Adrenal gland (tissue), 12 donors: ENCODE results near the gene CFP. TPM values are rescaled to one million over a fixed set of nuclear protein-coding genes. Genes with fewer than 3 reads are reported as not detected.

Source experiments
- DNase-seq, 7 donors: peaks; one replicate each; pipeline ENCODE4 v3.0.0-alpha.2; 2019 to 2020
- H3K27ac ChIP-seq, 5 donors: fragments of 200-600 bp; sonication (generic) in 4 of 5; 1 replicate in 3 of 5; 2 replicates in 2 of 5; pipeline versions ENCODE4 v1.5.1 to v1.8.0; 2016 to 2020; ENCODE audit warnings: mild to moderate bottlenecking in 1 of 5
- H3K27me3 ChIP-seq: fragments of 200-600 bp; 2 replicates; pipeline ENCODE4 v1.8.0; 2021
- H3K36me3 ChIP-seq, 2 donors: fragments of 200-600 bp; replicated peaks in 1 of 2; 1 replicate in 1 of 2; 2 replicates in 1 of 2; pipeline versions ENCODE4 v1.5.1 to v1.8.0; 2018 to 2022
- H3K4me1 ChIP-seq, 2 donors: fragments of 200-600 bp; replicated peaks in 1 of 2; 1 replicate in 1 of 2; 2 replicates in 1 of 2; pipeline versions ENCODE4 v1.5.1 to v1.8.0; 2018 to 2021
- H3K4me3 ChIP-seq, 4 donors: fragments of 200-600 bp; sonication (generic) in 3 of 4; one replicate each; pipeline ENCODE4 v1.5.1; 2016 to 2018
- H3K9me3 ChIP-seq, 3 donors: fragments of 200-600 bp; sonication (generic) in 1 of 3; replicated peaks in 1 of 3; 1 replicate in 2 of 3; 2 replicates in 1 of 3; pipeline versions ENCODE4 v1.5.1 to v1.8.0; 2016 to 2021
- CTCF ChIP-seq, 6 experiments: fragments of 450-650 bp in 4 of 6; fragments of 200-600 bp in 2 of 6; sonication (generic) in 1 of 6; IDR thresholded peaks; 1 replicate in 5 of 6; 2 replicates in 1 of 6; pipeline versions ENCODE4 v1.5.1 to v1.8.0; 2016 to 2021; ENCODE audit warnings: antibody characterized with exemption in 6 of 6, mild to moderate bottlenecking in 2 of 6, moderate library complexity in 1 of 6
- POLR2A ChIP-seq, 2 donors: fragments of 450-650 bp; IDR thresholded peaks; one replicate each; pipeline ENCODE4 v1.6.1; 2017; ENCODE audit warnings: antibody characterized with exemption in 2 of 2, mild to moderate bottlenecking in 2 of 2, moderate library complexity in 1 of 2
- WGBS, 4 donors: extraction: QIAGEN DNeasy Blood & Tissue Kit in 2 of 4; methylation state at CpG; one replicate each; pipeline versions ENCODE4 v1.1.5 to v1.1.7; 2013 to 2017; 5-methylcytosine and 5-hydroxymethylcytosine counted together
- intact Hi-C, 2 donors: fragments of 100-400 bp; cut with DNase I; formaldehyde crosslinking; loops; one replicate each; pipeline versions ENCODE4 v1.14.1 to v1.15.0; 2022 to 2023
- microRNA-seq, 3 donors: library from miRNA; unstranded; fragments of <30 nt; microRNA quantifications; one replicate each; pipeline ENCODE4, GENCODE V29; 2017 to 2020
- polyA plus RNA-seq, 3 donors: library from polyadenylated mRNA; stranded (reverse); fragments of 200-250 nt in 2 of 3; fragments of 350-450 nt in 1 of 3; fragmentation: Illumina TruSeq in 1 of 3; extraction: RNeasy Lipid Tissue Mini Kit (QIAGEN cat#74804) in 1 of 3; gene quantifications; one replicate each; pipeline ENCODE4 v1.2.3, GENCODE V29; 2013 to 2014
- small RNA-seq, 2 donors: library from RNA; depleted of rRNA; stranded (forward); fragments of <200 nt; gene quantifications; one replicate each; pipeline ENCODE3, GENCODE V24; 2016
- total RNA-seq, 9 donors: library from RNA; depleted of rRNA in 4 of 9; stranded (reverse); fragments of >200 nt in 4 of 9; fragments of 120-200 nt in 1 of 9; fragmentation: NEBNext Ultra II Directional in 1 of 9; extraction: Animal tissue kit (Norgen Biotek cat#: 25700) in 1 of 9; gene quantifications; one replicate each; pipeline versions ENCODE4 v1.1.0 to v1.2.4, GENCODE V29; 2013 to 2023
- donor health status: healthy with polysubstance abuse.
- donor health status: Bipolar disorder and iron deficiency.
- donor health status: DM: yes; HTN: yes; CAD: no.
- donor health status: DM: no; HTN: no; CAD: no.
- donor health status: DM: no; HTN: no; CAD: no.
- donor health status: DM: yes; HTN: yes; CAD: no.

CFP gene
- total and polyA plus RNA-seq, 12 donors: 0.91 to 14.5 (median 8.2) TPM

GRCh38 chrX:47574076-47574546 lies 55.6 kb downstream of the CFP start:
- no peaks in the 10 kb centered on the region for H3K27me3 ChIP-seq
- TF ChIP-seq POLR2A (IDR thresholded peaks at IDR 0.05) (no peak), CTCF (IDR thresholded peaks at IDR 0.05) (no peak)
- H3K4me3 ChIP-seq: peak overlapping the region in 1 of 4 donors; percentile 2
- WGBS, 4 donors: 10 to 37% methylated on average over 34 to 36 of the region's 41 CpGs; no CpG with 5 or more reads in 2 of the 4 donors
- peaks cover 0 to 5% of the 10 kb centered on the region in 2 donors for H3K4me1 ChIP-seq
- no peaks in the 10 kb centered on the region for H3K9me3 ChIP-seq
- DNase-seq: peak in 1 of 7 donors; percentile 21
- peak overlapping the region in 2 of 5 donors; percentile 56 to 80 for H3K27ac ChIP-seq
- H3K36me3 ChIP-seq: peaks cover 0 to 18% of the 10 kb centered on the region in 2 donors
- intact Hi-C loops: no loop called here

- Histone ChIP-seq H3K36me3 (peaks cover 0 to 24% of the 10 kb centered on the region in 2 donors), H3K4me3 (peak overlapping the region in 1 of 4 donors; percentile 2), H3K27ac (peak overlapping the region in 2 of 5 donors; percentile 56 to 80), H3K9me3 (no peaks in the 10 kb centered on the region), H3K27me3 (no peaks in the 10 kb centered on the region), H3K4me1 (peaks cover 0 to 5% of the 10 kb centered on the region in 2 donors)
- intact Hi-C loops: no loop called here
- no peak for TF ChIP-seq CTCF (IDR thresholded peaks at IDR 0.05)
- no peak for TF ChIP-seq POLR2A (IDR thresholded peaks at IDR 0.05)
- DNase-seq: peak in 1 of 7 donors; percentile 41
- 33 to 57% (median 46%) methylated on average over 10 to 20 of the region's 20 CpGs for WGBS, 4 donors
Measured at GRCh38 chrX:47573341-47574075, 56.2 kb downstream of the CFP start.

Small RNA genes within 50 kb of the gene (microRNA-seq; reads per million reads assigned to microRNA genes)
- 0 to 0.57 (median 0.45) reads per million in 3 donors for gene MIR4769

Small RNA genes within 50 kb of the gene (small RNA-seq; reads per million reads assigned to genes)
- gene MIR4769: 0 reads per million in 2 donors

Other genes with a start within 250 kb of the CFP start
- 1 to 10 TPM; 2.8 to 8.9 (median 7.8) TPM for gene ZNF41, start 146.7 kb downstream of the CFP start, total RNA-seq
- 10 to 100 TPM in 1 of 3 donors, 1 to 10 TPM in 2; 2.8 to 10.5 (median 4.2) TPM for gene ZNF41, start 146.7 kb downstream of the CFP start, polyA plus RNA-seq
- 100 to 1,000 TPM in 2 of 9 donors, 10 to 100 TPM in 7; 31.2 to 113 (median 66.5) TPM for gene ARAF, start 68.7 kb downstream of the CFP start, total RNA-seq
- 10 to 100 TPM; 51.2 to 64.5 (median 59.4) TPM for gene ARAF, start 68.7 kb downstream of the CFP start, polyA plus RNA-seq
- gene TIMP1, start 47.5 kb downstream of the CFP start, total RNA-seq: 1,000 to 10,000 TPM in 2 of 9 donors, 100 to 1,000 TPM in 7; 176 to 1,511 (median 643) TPM
- gene TIMP1, start 47.5 kb downstream of the CFP start, polyA plus RNA-seq: 1,000 to 10,000 TPM in 2 of 3 donors, 100 to 1,000 TPM in 1; 415 to 3,693 (median 3,244) TPM
- gene SYN1, start 10.1 kb downstream of the CFP start, total RNA-seq: 1 to 10 TPM in 6 of 9 donors, under 1 TPM in 2, not detected in 1; 0.12 to 8.2 (median 3.1) TPM
- 10 to 100 TPM in 1 of 3 donors, 1 to 10 TPM in 2; 3.8 to 16.5 (median 6.2) TPM for gene SYN1, start 10.1 kb downstream of the CFP start, polyA plus RNA-seq
- gene ELK1, start 20.6 kb upstream of the CFP start, total RNA-seq: 10 to 100 TPM; 24.9 to 78.8 (median 57.2) TPM
- gene ELK1, start 20.6 kb upstream of the CFP start, polyA plus RNA-seq: 10 to 100 TPM; 21.6 to 38.4 (median 21.8) TPM
- 100 to 1,000 TPM; 120 to 176 (median 150) TPM for gene UXT, start 29.2 kb upstream of the CFP start, total RNA-seq
- gene UXT, start 29.2 kb upstream of the CFP start, polyA plus RNA-seq: 100 to 1,000 TPM; 135 to 163 (median 152) TPM
- gene ZNF81, start 207.0 kb upstream of the CFP start, total RNA-seq: 10 to 100 TPM in 2 of 9 donors, 1 to 10 TPM in 7; 2.9 to 13.2 (median 7.6) TPM
- 1 to 10 TPM in 2 of 3 donors, under 1 TPM in 1; 0.74 to 3.8 (median 3.1) TPM for gene ZNF81, start 207.0 kb upstream of the CFP start, polyA plus RNA-seq